ENCODE data around the gene EN1. TPM values are rescaled to one million over a fixed set of nuclear protein-coding genes. Genes with fewer than 3 reads are reported as not detected.

EN1 gene
- total and polyA plus RNA-seq, 7 donors: not detected

- Histone ChIP-seq H3K36me3 (no peaks in the 10 kb centered on the region), H3K27me3 (peaks cover 67 to 100% (median 99%) of the 10 kb centered on the region in 3 donors), H3K27ac (no peak overlapping the region), H3K9me3 (no peaks in the 10 kb centered on the region), H3K4me3 (no peak overlapping the region), H3K4me1 (peaks cover 0 to 37% (median 35%) of the 10 kb centered on the region in 4 donors)
- intact Hi-C loops (cut with DNase I): no loop called here
- WGBS, 2 donors: 26% methylated on average over 2 of the region's 2 CpGs
- DNase-seq: no peak
- no peak for TF ChIP-seq EP300 (IDR thresholded peaks at IDR 0.05)
- no peak for TF ChIP-seq POLR2AphosphoS5 (IDR thresholded peaks at IDR 0.05)
- TF ChIP-seq POLR2A (IDR thresholded peaks at IDR 0.05): no peak
- no peak for TF ChIP-seq CTCF (IDR thresholded peaks at IDR 0.05)
These were observed 9.8 kb downstream of the EN1 start for GRCh38 chr2:118837621-118838020.

GRCh38 chr2:118837067-118837466, 10.4 kb downstream of the EN1 start:
- Histone ChIP-seq H3K27me3 (peaks cover 68 to 100% (median 99%) of the 10 kb centered on the region in 3 donors), H3K4me3 (no peak overlapping the region), H3K9me3 (no peaks in the 10 kb centered on the region), H3K4me1 (peaks cover 0 to 32% (median 29%) of the 10 kb centered on the region in 4 donors), H3K27ac (no peak overlapping the region), H3K36me3 (no peaks in the 10 kb centered on the region)
- DNase-seq: no peak
- TF ChIP-seq EP300 (IDR thresholded peaks at IDR 0.05): no peak
- no peak for TF ChIP-seq POLR2AphosphoS5 (IDR thresholded peaks at IDR 0.05)
- TF ChIP-seq CTCF (IDR thresholded peaks at IDR 0.05): no peak
- no peak for TF ChIP-seq POLR2A (IDR thresholded peaks at IDR 0.05)
- 13 to 28% methylated on average over 9 of the region's 9 CpGs for WGBS, 2 donors
- intact Hi-C loops (cut with DNase I): no loop called here

GRCh38 chr2:118836411-118836930, 11.0 kb downstream of the EN1 start:
- peak overlapping the region in 2 of 4 donors; percentile 41 to 48 for H3K4me3 ChIP-seq
- peaks cover 64 to 99% (median 97%) of the 10 kb centered on the region in 3 donors for H3K27me3 ChIP-seq
- no peaks in the 10 kb centered on the region for H3K36me3 ChIP-seq
- no peak for TF ChIP-seq CTCF (IDR thresholded peaks at IDR 0.05)
- TF ChIP-seq POLR2A (IDR thresholded peaks at IDR 0.05): no peak
- TF ChIP-seq POLR2AphosphoS5 (IDR thresholded peaks at IDR 0.05): no peak
- TF ChIP-seq EP300 (IDR thresholded peaks at IDR 0.05): no peak
- WGBS, 2 donors: 7 to 10% methylated on average over 8 of the region's 8 CpGs
- no peaks in the 10 kb centered on the region for H3K9me3 ChIP-seq
- DNase-seq: no peak
- H3K4me1 ChIP-seq: peaks cover 0 to 26% (median 24%) of the 10 kb centered on the region in 4 donors
- intact Hi-C loops (cut with DNase I): no loop called here
- no peak overlapping the region for H3K27ac ChIP-seq

- H3K27me3 ChIP-seq: peaks cover 58 to 99% (median 91%) of the 10 kb centered on the region in 3 donors
- peak overlapping the region in 3 of 4 donors; percentile 37 to 48 (median 41) for H3K4me3 ChIP-seq
- no peak overlapping the region for H3K27ac ChIP-seq
- 1 to 2% methylated on average over 53 of the region's 53 CpGs for WGBS, 2 donors
- no peaks in the 10 kb centered on the region for H3K9me3 ChIP-seq
- intact Hi-C loops (cut with DNase I): no loop called here
- TF ChIP-seq POLR2A (IDR thresholded peaks at IDR 0.05) (no peak), POLR2AphosphoS5 (IDR thresholded peaks at IDR 0.05) (no peak), EP300 (IDR thresholded peaks at IDR 0.05) (no peak), CTCF (IDR thresholded peaks at IDR 0.05) (no peak)
- no peak for DNase-seq
- H3K4me1 ChIP-seq: peaks cover 0 to 25% (median 23%) of the 10 kb centered on the region in 4 donors
- no peaks in the 10 kb centered on the region for H3K36me3 ChIP-seq
These were observed 11.6 kb downstream of the EN1 start for GRCh38 chr2:118835746-118836410.
